ENCODE results near the gene FAM180A. TPM values are rescaled to one million over a fixed set of nuclear protein-coding genes. Genes with fewer than 3 reads are reported as not detected.

FAM180A gene
- total and polyA plus RNA-seq, 10 of the 15 experiments (the other 5 are each of a cell fraction or from before 2014, with no cell fraction given), result not detected

GRCh38 chr7:135743907-135744731, 4.5 kb downstream of the FAM180A start:
- SMC1A ChIA-PET (ENCODE audit: uncharacterized antibody, unreplicated experiment), result interaction anchor here (0.9 kb wide), 1 partner anchor 470 kb away, joined by 4 read pairs; no protein-coding TSS in a partner anchor
- H3K4me1 ChIP-seq (ENCODE audit: control insufficient read depth, insufficient read depth, low read length), result no peaks in the 10 kb centered on the region
- WGBS (ENCODE audit: insufficient coverage, insufficient replicate concordance, low lambda C conversion rate, missing lambda C conversion rate), result 37% methylated on average over 14 of the region's 14 CpGs

More at GRCh38 chr7:135743907-135744731, 4.5 kb downstream of the FAM180A start:
- no peaks in the 10 kb centered on the region for H3K36me3 ChIP-seq (ENCODE audit: control insufficient read depth in 2 of 2, insufficient read depth in 2 of 2, low read length in 1 of 2)
- in situ Hi-C loops (cut with MboI) (no loop called here), intact Hi-C loops (cut with micrococcal nuclease; ENCODE audit: unreplicated experiment) (no loop called here)
- no peak overlapping the region for H3K9ac ChIP-seq (ENCODE audit: control insufficient read depth, insufficient read depth, low read length)
- no peak for FAIRE-seq
- no peak overlapping the region for H3K27ac ChIP-seq (ENCODE audit: control insufficient read depth, insufficient read depth)
- CTCF ChIA-PET, result interaction anchor here (0.6 to 0.8 kb wide), 2 partner anchors 12 to 16 kb away, joined by 3 read pairs; no protein-coding TSS in a partner anchor
- H3K27me3 ChIP-seq (replicated peaks in 1 of 2; ENCODE audit: control insufficient read depth in 2 of 2, insufficient read depth in 2 of 2, low read length in 1 of 2), result no peaks in the 10 kb centered on the region; a peak in 1 of 4 replicates
- no peak overlapping the region for H3K4me3 ChIP-seq
- H3K79me2 ChIP-seq (ENCODE audit: control insufficient read depth, insufficient read depth, low read length), result no peaks in the 10 kb centered on the region
- no peak for ATAC-seq
- TF ChIP-seq IRF5 (IDR thresholded peaks at IDR 0.05; ENCODE audit: borderline replicate concordance) (no peak), MEF2B (IDR thresholded peaks at IDR 0.05; ENCODE audit: partially characterized antibody, poor library complexity, severe bottlenecking) (no peak), NR2C2 (IDR thresholded peaks at IDR 0.05; ENCODE audit: borderline replicate concordance, control insufficient read depth, insufficient read length, low read depth) (no peak), IKZF2 (IDR thresholded peaks at IDR 0.05) (no peak), JUND (IDR thresholded peaks at IDR 0.05; ENCODE audit: low read depth, low read length) (no peak)
- RAD21 ChIA-PET (ENCODE audit: unreplicated experiment), result no interaction called here
- H4K20me1 ChIP-seq (ENCODE audit: control insufficient read depth, insufficient read depth), result no peaks in the 10 kb centered on the region
- no peak overlapping the region for H2AFZ ChIP-seq (ENCODE audit: control insufficient read depth, low read depth, low read length)
- no peak overlapping the region for H3K4me2 ChIP-seq (ENCODE audit: control insufficient read depth, insufficient read depth)
- POLR2A ChIA-PET, result no interaction called here
- no peak for DNase-seq (ENCODE audit: low read depth, low spot score)
- no TSS peak for BruUV-seq (replicated peaks)
- no peaks in the 10 kb centered on the region for H3K9me3 ChIP-seq (replicated peaks; ENCODE audit: control insufficient read depth, insufficient read depth, low read length)

Data from GM12878 (cell line).